ENCODE results near the gene WDR12. TPM values are rescaled to one million over a fixed set of nuclear protein-coding genes. Genes with fewer than 3 reads are reported as not detected.

The WDR12 gene
- total and polyA plus RNA-seq, 2 of the 4 experiments (the other 2 are of a cell fraction) = 8.6 to 17.0 TPM

DNA sequence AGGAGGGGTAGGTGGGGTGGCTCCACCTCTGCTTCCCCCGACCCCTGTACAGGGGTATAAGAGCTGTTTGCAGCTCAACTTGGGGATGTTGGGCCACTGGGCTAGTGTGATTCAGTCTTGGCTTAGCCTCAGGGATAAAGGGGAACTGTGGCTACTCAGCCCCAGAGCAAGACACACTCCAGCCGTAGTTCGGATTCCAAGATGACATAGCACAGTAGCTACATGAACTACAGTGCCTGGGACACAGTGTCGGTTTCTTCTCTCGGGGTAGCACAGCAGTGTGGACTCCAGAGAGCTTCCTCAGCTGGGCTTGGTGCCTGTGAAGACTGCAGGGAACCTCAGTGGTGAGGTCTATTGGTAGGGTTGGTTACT lies 21.7 kb upstream of the WDR12 start:
- peak overlapping the region; percentile 78 for H2AFZ ChIP-seq (replicated peaks; ENCODE audit: low read length, poor library complexity)

More for the DNA sequence above, 21.7 kb upstream of the WDR12 start:
- Histone ChIP-seq H3K14ac (replicated peaks; ENCODE audit: low read depth, low read length) (peak overlapping the region; percentile 45; the same call in 1 of the 2 replicates), H3K4me1 (ENCODE audit: control insufficient read depth, insufficient read depth, low read length) (0 out of 2 replicates have a peak, but pooled peaks cover 1% of the 10 kb centered on the region), H2BK15ac (ENCODE audit: low read depth, low read length) (peak overlapping the region; percentile 26; the same call in 1 of the 3 replicates), H2BK120ac (ENCODE audit: low read depth, low read length) (no peak overlapping the region), H3K18ac (ENCODE audit: low read depth, low read length) (no peak overlapping the region), H4K5ac (ENCODE audit: low read depth, low read length) (peak overlapping the region; percentile 20; the same call in 1 of the 2 replicates), H2AK5ac (ENCODE audit: low read depth, low read length) (peak overlapping the region; percentile 8; the same call in 1 of the 2 replicates), H2BK20ac (ENCODE audit: low read depth, low read length) (no peak overlapping the region), H4K20me1 (ENCODE audit: insufficient read depth, low read length) (no peaks in the 10 kb centered on the region), H3K27ac (ENCODE audit: insufficient read depth, low read length) (no peak overlapping the region), H3K4ac (ENCODE audit: low read depth, low read length) (peak overlapping the region; percentile 29; the same call in 1 of the 2 replicates), H3K4me3 (ENCODE audit: insufficient read depth, low read depth, low read length) (no peak overlapping the region), H3K23ac (ENCODE audit: low read depth, low read length) (0 out of 2 replicates have a peak overlapping the region, but pooled peaks have one; percentile 33), H2BK5ac (ENCODE audit: low read depth, low read length, poor library complexity, severe bottlenecking) (no peak overlapping the region), H3K9me1 (ENCODE audit: insufficient read depth, low read length) (peaks cover 12% of the 10 kb centered on the region; the same call in 1 of the 2 replicates), H3K9me3 (ENCODE audit: control insufficient read depth, insufficient read depth, low read length) (no peaks in the 10 kb centered on the region), H4K91ac (ENCODE audit: insufficient read depth, low read depth, low read length) (no peak overlapping the region; the same call in 1 of the 2 replicates), H3K27me3 (ENCODE audit: control insufficient read depth, insufficient read depth, low read length) (no peaks in the 10 kb centered on the region), H3K9ac (ENCODE audit: low read depth, low read length) (no peak overlapping the region), H2AK9ac (replicated peaks; ENCODE audit: low read depth, low read length, poor library complexity) (peak overlapping the region; percentile 78), H3K56ac (ENCODE audit: extremely low read depth, insufficient read depth, low read length) (no peak overlapping the region), H4K8ac (ENCODE audit: low read depth in 2 of 2, low read length in 2 of 2) (no peak overlapping the region; a peak in 1 of 4 replicates), H3K36me3 (ENCODE audit: control insufficient read depth, insufficient read depth, low read length) (peaks cover 5% of the 10 kb centered on the region; the same call in 1 of the 2 replicates), H3K4me2 (ENCODE audit: low read depth, low read length) (no peak overlapping the region), H3K79me1 (ENCODE audit: low read depth in 1 of 2, low read length in 2 of 2) (peaks cover 0 to 5% of the 10 kb centered on the region in 2 experiments; a peak in 1 of 4 replicates)
- WGBS, 2 experiments (ENCODE audit: extremely low coverage in 2 of 2, insufficient read length in 1 of 2) = no CpG with 5 or more reads among the region's 5 CpGs
- in situ Hi-C loops (cut with MboI; ENCODE audit: low sequenced_read_pairs) (no loop called here), dilution Hi-C loops (cut with HindIII; ENCODE audit: low sequenced_read_pairs, unreplicated experiment) (no loop called here), intact Hi-C loops (cut with micrococcal nuclease) (no loop called here)
- no peak for TF ChIP-seq BHLHE40 (IDR thresholded peaks at IDR 0.05; ENCODE audit: low read depth, low read length)
- TF ChIP-seq SMC3 (IDR thresholded peaks at IDR 0.05; ENCODE audit: low read depth, low read length) = no peak
- TF ChIP-seq MXI1 (IDR thresholded peaks at IDR 0.05; ENCODE audit: borderline replicate concordance, low read depth, low read length) = no peak
- ATAC-seq (ENCODE audit: low read depth) (peak; percentile 35; the same call in 1 of the 2 replicates), DNase-seq (no peak)
- ChIA-PET CTCF (no interaction called here), POLR2A (ENCODE audit: unreplicated experiment) (no interaction called here)
- BruUV-seq (replicated peaks) = no TSS peak
